Stimulated activated CD4-positive, alpha-beta T cell treated with anti-CD3 and anti-CD28 coated beads, Interleukin-1b, Interleukin-23, amount 100 ng/mL, for 24 hours (primary cell): ENCODE measurements around the gene RRP12.
"Not testable (repeated sequence)": the region's sequence is repeated elsewhere in the genome, so short reads cannot be mapped to it uniquely, and the experiment has no call there.

Experiments used
- DNase-seq, 4 experiments: peaks; one replicate each; pipeline ENCODE4 v3.0.0-alpha.2; 2020; ENCODE audit warnings: low read depth in 4 of 4, low spot score in 1 of 4

Gene RRP12

DNA sequence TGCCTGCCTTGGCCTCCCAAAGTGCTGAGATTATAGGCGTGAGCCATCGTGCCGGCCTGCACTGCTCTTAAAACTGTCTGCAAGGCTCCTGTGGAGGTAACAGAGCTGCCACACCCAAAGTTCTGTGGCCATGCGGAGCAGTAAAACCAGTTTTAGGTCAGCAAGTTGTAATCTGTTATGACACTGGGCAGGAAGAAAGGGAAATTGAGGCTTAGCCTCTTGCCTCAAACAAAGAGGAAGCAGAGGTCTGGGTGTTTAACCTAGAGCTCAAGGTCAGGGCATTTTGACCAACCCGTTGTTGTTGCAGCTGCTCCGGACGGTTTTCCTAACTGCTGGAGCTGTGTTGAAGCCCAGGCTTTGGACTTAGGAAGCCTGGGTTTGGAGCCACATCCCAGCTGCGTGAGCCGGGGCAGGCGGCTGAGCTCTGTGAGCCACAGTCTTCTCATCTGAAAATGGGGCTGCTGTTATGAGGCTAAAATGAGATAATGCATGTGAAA is 7.4 kb upstream of the RRP12 start:
- no peak for DNase-seq

DNA sequence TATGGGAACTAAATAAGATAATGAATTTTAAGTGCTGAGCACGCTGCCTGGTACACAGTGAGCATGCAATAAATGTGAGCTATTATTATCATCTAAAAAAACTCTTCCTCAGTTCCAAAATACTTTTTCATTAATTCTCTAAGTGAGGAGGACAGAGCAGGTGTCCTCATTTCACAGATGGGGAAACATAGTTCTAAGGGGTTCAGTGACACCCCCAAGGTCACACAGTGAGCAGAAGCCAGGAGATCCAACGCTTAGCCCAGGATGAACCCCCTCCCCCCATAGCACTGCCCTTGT is 6.8 kb upstream of the RRP12 start:
- no peak for DNase-seq

DNA sequence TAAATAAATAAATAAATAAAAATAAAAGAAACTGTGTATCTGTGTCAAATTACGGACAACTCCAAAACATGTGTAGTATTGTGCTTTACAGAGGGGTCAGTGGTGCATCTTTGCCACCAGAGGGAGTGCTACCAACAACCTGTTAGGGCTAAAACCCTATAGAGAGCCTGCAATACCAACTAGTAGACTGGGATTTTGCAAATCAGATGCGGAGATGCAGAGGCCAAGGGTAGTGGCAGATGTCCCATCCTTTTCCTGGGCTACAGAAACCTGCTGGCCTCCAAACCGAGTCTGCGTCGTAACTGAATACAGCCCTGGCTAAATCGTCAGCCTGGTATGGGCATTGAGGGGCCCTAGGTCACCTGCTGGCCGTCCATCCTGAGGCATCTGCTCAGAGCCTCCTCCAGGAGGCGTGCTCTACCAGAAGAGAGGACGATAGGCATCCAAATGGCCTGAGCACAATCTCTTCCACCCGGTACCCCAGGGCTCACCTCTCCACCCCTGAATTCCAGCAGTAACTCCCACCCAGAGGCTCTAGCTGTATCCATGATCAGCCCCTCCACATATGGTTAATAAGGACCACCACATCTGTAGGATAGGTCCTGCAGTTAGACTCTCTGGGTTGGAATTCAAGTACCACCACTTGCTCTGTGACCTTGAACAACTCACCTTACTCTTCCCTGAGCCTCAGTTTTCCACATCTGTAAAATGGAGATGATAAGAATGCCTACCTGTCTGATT is 6.2 kb upstream of the RRP12 start:
- no peak for DNase-seq

DNA sequence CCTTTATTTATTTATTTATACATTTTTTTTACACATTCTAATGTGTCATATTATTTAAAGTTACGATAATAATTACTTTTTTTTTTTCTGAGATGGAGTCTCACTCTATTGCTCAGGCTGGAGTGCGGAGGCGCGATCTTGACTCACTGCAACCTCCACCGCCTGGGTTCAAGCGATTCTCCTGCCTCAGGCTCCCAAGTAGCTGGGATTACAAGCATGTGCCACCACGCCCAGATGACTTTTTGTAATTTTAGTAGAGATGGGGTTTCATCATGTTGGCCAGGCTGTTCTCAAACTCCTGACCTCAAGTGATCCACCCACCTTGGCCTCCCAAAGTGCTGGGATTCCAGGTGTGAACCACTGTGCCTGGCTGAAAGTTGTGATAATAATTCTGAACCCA is 5.3 kb upstream of the RRP12 start:
- not testable (repeated sequence) for DNase-seq

DNA sequence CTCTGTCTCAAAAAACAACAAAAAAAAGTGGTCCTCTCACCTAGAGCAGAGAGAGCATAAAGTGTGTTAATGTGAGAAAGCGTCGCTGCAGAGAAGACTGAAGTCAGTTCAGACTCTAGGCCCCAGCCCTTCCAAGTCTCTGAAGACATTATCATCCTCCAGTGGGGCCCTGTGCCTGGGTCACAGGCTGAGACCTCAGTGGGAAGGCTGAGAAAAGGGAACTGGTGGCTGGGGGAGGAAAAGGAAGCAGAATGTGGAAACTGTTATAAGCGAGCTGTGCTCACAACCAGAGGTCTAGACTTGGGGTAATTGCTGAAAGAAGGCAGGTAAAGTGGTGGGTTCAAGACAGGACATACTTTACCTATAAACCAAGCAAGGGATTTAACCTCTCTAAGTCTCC is 4.9 kb upstream of the RRP12 start:
- DNase-seq: no peak

DNA sequence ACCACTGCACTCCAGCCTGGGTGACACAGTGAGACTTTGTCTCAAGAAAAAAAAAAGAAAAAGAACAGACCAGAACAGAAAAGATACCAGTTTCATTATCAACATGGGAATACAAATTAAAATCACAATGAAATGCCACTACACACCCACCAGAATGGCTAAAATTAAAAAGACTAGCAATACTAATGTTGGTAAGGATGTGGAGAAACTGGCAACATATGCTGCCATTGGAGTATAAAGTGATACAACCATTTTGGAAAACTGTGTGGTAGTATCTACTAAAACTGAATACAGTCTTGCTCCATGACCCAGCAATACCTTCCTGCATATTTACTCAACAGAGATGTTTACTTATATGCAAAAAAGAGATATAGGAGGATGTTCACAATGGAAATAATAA is 2.9 kb upstream of the RRP12 start:
- no peak for DNase-seq

DNA sequence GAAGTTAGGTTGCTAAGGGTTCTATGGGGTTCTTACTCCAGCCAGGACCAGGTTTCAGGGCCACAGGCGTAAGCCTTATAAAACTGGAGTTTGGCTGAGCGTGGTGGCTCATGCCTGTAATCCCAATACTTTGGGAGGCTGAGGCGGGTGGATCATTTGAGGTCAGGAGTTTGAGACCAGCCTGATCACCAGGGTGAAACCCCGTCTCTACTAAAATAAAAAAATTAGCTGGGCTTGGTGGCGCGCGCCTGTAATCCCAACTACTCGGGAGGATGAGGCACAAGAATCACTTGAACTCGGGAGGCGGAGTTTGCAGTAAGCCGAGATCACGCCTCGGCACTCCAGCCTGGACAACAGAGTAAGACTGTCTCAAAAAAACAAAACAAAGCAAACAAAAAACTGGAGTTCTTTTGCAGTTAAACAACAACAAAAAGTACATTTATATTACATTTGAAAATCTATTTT is 347 bp upstream of the RRP12 start:
- no peak for DNase-seq

DNA sequence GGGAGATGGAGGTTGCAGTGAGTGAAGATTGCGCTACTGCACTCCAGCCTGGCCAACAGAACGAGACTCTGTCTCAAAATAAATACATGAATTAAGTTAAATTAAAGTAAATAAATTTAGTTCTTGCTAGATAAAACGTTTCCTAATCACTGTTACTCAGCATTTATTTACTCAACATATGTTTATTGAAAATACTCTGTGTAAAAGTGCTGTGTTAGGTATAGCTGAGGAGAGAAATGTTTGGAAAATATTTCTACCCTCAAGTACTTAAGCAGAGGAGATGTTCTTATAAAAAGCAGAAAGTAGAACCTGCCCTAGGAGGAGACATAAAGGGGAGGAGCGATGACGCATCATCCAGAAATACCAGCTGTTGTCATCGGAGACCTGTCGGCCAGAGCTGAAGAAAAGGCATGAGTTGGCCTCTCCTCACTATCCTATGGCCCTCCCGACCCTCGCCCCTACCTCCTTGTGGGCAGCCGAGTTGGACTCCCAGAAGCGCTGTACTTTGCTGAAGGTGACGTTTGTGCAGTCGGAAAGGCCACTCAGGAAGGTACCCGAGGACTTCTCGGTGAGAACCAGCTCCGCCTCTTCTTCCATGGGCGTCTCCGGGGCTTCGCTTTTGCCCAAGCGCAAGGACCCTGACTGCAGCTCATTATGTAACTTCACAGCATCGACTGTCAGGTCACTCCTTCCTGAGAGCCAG is 1.1 kb downstream of the RRP12 start:
- DNase-seq: no peak

DNA sequence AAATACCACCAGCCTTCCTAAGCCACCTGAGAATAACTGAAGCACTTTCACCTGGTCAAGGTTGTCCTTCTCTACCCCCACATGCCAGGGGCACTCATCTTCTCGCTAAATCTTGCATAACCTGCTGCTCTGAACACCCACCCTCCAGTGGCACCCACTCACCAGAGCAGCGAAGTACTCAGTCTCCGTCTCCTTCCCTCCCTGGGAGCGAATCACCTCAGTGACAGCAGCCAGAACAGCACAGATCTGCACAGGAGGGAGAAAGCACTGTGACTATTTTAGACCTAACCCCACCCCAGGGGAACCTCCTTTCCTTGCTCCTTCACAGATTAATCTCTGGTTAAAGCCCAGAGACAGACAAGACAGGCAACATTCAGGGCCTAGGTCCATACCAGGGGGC is 5.1 kb downstream of the RRP12 start:
- no peak for DNase-seq

DNA sequence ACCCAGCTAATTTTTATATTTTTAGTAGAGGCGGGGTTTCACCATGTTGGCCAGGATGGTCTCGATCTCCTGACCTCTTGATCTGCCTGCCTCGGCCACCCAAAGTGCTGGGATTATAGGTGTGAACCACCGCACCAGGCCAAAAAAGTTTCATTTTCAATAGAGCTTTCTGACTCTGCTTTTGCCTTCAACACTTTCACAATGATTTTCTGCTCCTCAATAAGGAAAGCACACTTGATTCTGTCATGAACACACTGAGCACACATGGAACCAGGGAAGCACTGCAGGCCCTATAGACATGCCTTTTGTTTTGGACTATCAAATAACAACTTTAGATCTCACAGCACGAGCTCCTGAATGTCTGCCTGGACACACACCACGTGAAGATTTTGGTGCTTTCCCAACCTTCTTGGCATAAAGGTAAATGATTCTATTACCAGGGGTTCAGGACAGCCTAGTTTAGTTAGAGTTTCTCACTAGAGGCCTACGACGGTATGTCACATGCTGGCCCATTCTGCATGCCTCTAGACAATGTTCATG is 8.0 kb downstream of the RRP12 start:
- no peak for DNase-seq

DNA sequence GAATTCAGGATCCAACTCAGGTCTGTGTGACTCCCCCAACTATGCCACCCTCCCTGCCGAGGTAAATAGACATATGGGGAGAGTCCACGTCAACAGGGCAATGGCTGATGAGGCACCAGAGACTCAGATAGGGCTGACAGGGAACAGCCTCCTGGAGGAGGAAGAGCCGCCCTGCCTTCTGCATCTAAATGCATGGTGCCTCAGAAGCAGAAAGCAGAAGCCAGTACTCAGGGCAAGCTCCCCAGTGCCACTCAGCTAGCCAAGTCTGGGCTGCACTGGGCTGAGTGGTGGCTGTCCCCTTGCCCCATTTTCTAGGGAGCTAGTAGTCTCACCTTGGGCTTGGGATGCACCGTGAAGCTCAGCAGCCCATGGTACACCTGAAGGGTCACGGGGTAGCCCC is 11.0 kb downstream of the RRP12 start:
- DNase-seq: no peak

DNA sequence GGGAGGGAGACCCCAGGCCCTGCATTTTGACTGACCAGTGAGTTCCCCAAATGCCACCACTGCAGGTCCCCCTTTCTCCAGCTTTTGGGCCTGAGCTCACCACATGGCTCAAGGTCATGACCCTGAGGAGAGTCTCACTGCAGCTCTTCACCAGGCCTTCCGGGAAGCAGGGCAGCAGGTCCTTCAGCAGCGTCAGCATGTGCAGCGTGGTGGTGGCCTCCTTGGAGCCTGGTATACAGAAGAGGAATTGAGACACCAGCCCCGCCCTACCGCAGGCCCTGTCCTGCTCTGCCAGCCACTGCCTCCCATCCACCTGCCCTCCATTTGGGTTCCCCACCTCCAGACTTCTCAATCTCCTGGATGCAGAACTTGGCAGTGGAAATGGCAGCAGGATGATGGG is 13.0 kb downstream of the RRP12 start:
- DNase-seq: no peak

DNA sequence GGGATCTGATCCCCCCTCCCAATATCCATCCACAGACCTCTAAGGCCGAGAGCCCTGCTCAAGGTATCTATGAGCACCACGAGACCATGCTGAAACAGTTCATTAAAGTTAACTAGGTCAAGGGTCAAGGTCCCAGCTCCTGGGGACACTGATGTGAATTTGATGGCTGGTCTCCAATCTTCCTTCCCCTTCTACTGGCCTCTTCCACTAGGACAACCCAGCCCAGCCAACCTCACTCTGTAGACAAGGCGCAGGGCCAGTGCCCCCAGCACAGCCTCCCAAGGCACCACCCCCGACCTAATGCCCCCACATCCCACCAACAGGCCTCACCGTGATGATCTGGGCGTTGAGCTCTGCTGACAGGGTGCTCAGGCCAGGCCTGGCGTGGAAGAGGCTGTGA is 15.6 kb downstream of the RRP12 start:
- DNase-seq: no peak

DNA sequence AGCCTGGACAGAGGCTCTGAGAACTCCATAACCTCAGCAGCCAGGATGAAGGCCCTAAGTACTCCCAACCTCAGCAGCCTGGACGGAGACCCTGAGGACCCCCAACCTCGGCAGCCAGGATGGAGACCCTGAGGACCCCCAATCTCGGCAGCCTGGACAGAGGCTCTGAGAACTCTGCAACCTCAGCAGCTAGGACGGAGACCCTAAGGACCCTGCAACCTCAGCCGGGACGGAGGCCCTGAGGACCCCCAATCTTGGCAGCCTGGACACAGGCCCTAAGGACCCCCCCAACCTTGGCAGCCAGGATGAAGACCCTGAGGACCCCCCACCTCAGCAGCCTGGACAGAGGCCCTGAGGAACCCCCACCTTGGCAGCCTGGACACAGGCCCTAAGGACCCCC is 16.5 kb downstream of the RRP12 start:
- DNase-seq: no peak

DNA sequence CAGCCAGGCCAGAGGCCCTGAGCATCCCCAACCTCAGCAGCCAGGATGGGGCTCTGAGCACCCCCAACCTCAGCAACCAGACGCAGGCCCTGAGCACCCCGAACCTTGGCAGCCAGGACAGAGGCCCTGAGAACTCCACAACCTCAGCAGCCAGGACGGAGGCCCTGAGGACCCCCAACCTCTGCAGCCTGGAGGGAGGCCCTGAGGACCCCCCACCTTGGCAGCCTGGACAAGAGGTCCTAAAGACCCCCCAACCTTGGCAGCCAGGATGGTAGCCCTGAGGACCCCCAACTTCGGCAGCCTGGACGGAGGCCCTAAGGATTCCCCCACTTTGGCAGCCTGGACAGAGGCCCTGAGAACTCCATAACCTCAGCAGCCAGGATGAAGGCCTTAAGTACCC is 17.0 kb downstream of the RRP12 start:
- no peak for DNase-seq

DNA sequence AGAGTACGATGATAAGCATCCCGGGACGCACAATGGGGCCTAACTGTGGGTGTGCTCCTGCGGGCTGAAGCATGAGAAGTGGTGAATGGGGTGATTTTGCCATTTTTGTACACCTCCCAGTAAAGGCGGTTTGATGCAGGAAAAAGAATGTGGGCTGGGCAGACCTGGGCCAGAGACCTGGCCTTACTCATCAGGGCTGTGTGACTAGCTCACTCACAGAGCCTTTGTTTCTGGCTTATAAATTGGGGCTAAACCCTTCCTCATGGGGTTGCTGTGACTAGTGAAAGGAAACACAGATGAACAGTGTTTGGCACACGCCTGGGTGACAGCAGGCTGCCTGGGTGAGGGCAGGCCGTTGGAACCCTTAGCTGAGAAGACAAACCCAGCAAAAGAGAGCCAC is 18.0 kb downstream of the RRP12 start:
- no peak for DNase-seq

DNA sequence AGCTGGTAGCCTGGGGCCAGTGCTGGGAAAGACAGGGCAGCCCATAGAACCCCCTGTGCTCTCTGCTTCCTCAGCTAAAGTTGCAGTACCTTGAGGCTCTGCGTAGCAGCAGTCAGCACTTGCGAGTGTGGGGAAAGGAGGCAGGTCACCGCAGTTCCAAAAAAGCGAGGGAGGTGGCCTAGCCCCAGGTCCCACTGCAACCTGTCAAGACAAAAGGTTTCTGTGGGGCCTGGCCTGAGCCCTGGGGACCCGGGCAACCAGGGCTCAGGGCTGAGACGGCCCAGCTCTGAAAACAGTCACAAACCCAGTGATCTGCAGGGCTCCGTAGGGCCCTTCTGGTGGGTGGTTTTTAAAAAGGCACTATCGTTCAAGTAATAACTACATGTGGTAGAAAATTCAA is 19.5 kb downstream of the RRP12 start:
- DNase-seq: no peak

DNA sequence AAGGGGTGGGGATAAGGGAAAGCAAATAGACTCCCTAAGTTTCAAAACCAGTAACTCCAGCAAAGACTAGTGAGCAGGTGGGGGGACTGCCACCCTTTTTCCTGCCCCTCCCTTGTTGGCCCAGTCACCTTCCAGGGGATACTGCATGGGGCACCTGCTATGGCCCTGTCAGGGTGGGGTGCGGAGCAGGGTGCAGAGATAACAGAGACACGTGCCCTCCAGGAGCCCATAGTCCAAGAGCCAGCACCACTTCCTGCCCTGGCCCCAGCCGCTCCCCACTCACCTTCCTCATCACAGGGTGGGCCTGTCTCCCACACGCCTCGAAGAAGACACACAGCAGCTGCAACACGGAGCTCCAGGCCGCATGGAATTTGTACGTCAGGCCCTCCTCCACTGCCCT is 20.6 kb downstream of the RRP12 start:
- DNase-seq: no peak

DNA sequence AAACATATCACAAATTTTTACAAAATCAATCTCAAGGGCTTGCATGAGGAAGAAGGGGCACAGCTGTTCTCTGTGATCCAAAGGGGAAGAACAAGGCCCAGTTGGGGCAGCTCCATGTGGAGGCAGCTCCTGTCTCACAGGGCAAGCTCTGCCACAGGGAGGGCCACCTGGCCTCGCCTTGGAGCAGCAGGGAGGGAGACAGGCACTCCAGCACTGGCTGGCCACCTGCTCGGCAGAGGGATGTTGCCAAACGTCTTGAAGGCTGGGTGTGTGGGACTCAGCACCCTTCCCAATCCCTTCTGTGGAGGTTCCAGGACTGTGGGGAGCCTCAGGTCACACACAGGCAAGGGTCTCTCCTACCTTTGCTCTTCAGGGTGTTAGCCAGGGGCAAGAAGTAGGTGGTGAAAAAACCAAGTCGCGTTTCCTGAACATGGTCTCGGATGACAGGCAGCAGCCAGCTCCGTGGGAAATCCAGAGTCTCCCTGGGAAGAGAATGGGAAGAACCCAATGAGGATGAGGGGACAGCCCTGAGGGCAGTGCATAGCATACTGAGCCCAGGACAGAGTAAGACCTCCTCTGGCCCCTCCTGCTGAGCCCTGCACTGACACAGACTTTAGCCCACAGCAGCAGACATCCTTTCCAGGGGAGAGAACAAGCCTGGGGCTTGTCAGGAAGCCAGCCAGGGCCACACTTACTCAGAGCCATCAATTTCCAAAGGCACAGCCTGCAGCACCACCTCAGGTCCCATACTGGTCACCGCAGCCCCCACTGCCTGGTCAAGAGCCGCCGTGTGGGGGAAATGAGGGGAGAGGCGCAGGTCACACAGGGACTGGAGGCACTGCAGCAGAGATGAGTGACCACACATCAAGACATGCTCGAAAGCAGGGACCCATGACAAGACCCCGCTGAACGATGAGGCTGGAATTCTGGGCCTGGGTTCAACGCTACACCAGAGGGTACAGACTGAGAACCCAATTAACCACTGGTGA is 21.9 kb downstream of the RRP12 start:
- no peak for DNase-seq

DNA sequence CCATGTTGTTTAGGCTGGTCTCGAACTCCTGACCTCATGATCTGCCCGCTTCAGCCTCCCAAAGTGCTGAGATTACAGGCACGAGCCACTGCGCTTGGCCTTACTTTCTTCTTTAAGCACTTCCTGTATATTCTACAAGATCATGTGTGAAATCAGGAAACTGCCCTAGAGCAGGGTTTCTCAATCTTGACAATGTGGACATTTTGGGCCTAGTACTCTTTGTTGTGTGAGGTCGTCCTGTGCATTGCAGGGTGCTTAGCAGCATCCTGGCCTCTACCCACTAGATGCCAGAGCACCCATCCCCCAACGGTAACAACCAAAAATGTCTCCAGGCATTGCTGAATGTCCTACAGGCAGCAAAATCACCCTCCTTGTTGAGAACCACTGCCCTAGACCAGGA is 24.7 kb downstream of the RRP12 start:
- DNase-seq: no peak

DNA sequence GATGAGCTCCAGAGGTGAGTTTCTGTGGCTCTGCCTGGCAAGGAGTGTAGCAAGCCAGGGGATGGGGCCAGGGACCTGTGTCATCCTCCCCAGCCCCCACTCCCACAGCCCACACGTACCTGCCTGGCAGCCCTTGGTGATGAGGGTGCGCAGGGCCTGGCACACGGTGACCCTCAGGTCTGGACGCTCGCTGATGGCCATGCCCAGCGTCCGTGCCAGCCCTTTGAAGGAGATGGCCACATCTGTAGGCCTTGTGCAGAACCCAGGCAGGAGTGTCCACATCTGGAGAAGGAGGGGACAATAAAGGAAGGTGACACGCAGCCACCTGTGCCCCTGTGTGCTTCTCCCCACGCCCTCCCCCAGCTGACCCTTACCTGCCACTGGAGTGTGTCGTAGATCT is 27.7 kb downstream of the RRP12 start:
- no peak for DNase-seq
